CD14-positive monocyte (primary cell): ENCODE data around the gene SH3GLB1. TPM values are rescaled to one million over a fixed set of nuclear protein-coding genes. Genes with fewer than 3 reads are reported as not detected.
"Not testable (repeated sequence)": the region's sequence is repeated elsewhere in the genome, so short reads cannot be mapped to it uniquely, and the experiment has no call there.

Experiments used
- DNase-seq, 3 donors: peaks; one replicate each; pipeline ENCODE4 v3.0.0-alpha.2; 2011 to 2022
- H2AFZ ChIP-seq: 2 replicates; pipeline ENCODE4 v1.6.0; 2012; ENCODE audit warnings: mild to moderate bottlenecking, low read depth, low read length, inconsistent platforms; ENCODE audit not compliant: insufficient read depth, poor library complexity, severe bottlenecking
- H3K27ac ChIP-seq, 2 donors: 1 replicate in 1 of 2; 2 replicates in 1 of 2; pipeline ENCODE4 v1.5.1; 2012 to 2013; ENCODE audit warnings: low read length in 2 of 2, control low read depth in 1 of 2, inconsistent platforms in 1 of 2, low read depth in 1 of 2, mild to moderate bottlenecking in 1 of 2
- H3K27me3 ChIP-seq, 2 donors: one replicate each; pipeline versions ENCODE4 v1.6.0 to v1.6.1; 2011 to 2013; ENCODE audit warnings: low read length in 2 of 2; ENCODE audit not compliant: control insufficient read depth in 2 of 2, insufficient read depth in 2 of 2
- H3K36me3 ChIP-seq, 2 donors: replicated peaks in 1 of 2; 1 replicate in 1 of 2; 2 replicates in 1 of 2; pipeline versions ENCODE4 v1.5.1 to v1.6.1; 2012 to 2013; ENCODE audit warnings: low read length in 2 of 2, control low read depth in 1 of 2, inconsistent platforms in 1 of 2, mild to moderate bottlenecking in 1 of 2; ENCODE audit not compliant: insufficient read depth in 2 of 2, control insufficient read depth in 1 of 2
- H3K4me1 ChIP-seq, 2 donors: 1 replicate in 1 of 2; 2 replicates in 1 of 2; pipeline versions ENCODE4 v1.5.1 to v1.6.1; 2012 to 2013; ENCODE audit warnings: low read length in 2 of 2, control low read depth in 1 of 2, inconsistent platforms in 1 of 2, mild to moderate bottlenecking in 1 of 2, moderate library complexity in 1 of 2; ENCODE audit not compliant: insufficient read depth in 2 of 2, control insufficient read depth in 1 of 2
- H3K4me2 ChIP-seq: replicated peaks from 2 replicates; pipeline ENCODE3; 2012; ENCODE audit warnings: low read length, moderate library complexity, mild to moderate bottlenecking; ENCODE audit not compliant: poor library complexity, severe bottlenecking; ENCODE audit errors: extremely low read depth
- H3K4me3 ChIP-seq, 3 experiments: fragments of 200-600 bp in 1 of 3; sonication (generic) in 1 of 3; replicated peaks in 1 of 3; 1 replicate in 2 of 3; 2 replicates in 1 of 3; pipeline ENCODE4 v1.5.1; 2011 to 2013; ENCODE audit warnings: low read length in 3 of 3, mild to moderate bottlenecking in 3 of 3, control low read depth in 2 of 3, low read depth in 2 of 3, inconsistent platforms in 1 of 3, moderate library complexity in 1 of 3
- H3K79me2 ChIP-seq: 2 replicates; pipeline ENCODE4 v1.6.0; 2012; ENCODE audit warnings: mild to moderate bottlenecking, control low read depth, inconsistent platforms, low read length, moderate library complexity; ENCODE audit not compliant: insufficient read depth
- H3K9ac ChIP-seq: 2 replicates; pipeline ENCODE4 v1.6.0; 2017; ENCODE audit warnings: low read length, mild to moderate bottlenecking; ENCODE audit not compliant: insufficient read depth, poor library complexity, severe bottlenecking
- H3K9me3 ChIP-seq, 2 donors: replicated peaks in 1 of 2; 1 replicate in 1 of 2; 2 replicates in 1 of 2; pipeline versions ENCODE4 v1.5.1 to v1.6.1; 2012 to 2013; ENCODE audit warnings: low read length in 2 of 2, control low read depth in 1 of 2; ENCODE audit not compliant: control insufficient read depth in 1 of 2, insufficient read depth in 1 of 2
- H4K20me1 ChIP-seq: 2 replicates; pipeline ENCODE4 v1.6.0; 2012; ENCODE audit warnings: mild to moderate bottlenecking, low read length, control low read depth, moderate library complexity; ENCODE audit not compliant: insufficient read depth
- H3K27ac Mint-ChIP-seq, 7 donors: one replicate each; pipeline ENCODE4 v1.8.0; 2020; ENCODE audit warnings: mild to moderate bottlenecking in 7 of 7, mixed read lengths in 7 of 7, moderate library complexity in 6 of 7, inconsistent platforms in 2 of 7
- H3K27me3 Mint-ChIP-seq, 3 donors: one replicate each; pipeline ENCODE4 v1.8.0; 2021 to 2022; ENCODE audit warnings: low read depth in 3 of 3, mild to moderate bottlenecking in 3 of 3, mixed read lengths in 3 of 3, moderate library complexity in 3 of 3, inconsistent platforms in 1 of 3
- H3K36me3 Mint-ChIP-seq, 2 donors: one replicate each; pipeline ENCODE4 v1.8.0; 2020; ENCODE audit warnings: mixed read lengths in 2 of 2, inconsistent platforms in 1 of 2, mild to moderate bottlenecking in 1 of 2
- H3K4me1 Mint-ChIP-seq: one replicate; pipeline ENCODE4 v1.8.0; 2020; ENCODE audit warnings: mild to moderate bottlenecking, mixed read lengths
- H3K4me3 Mint-ChIP-seq, 2 donors: one replicate each; pipeline ENCODE4 v1.8.0; 2020; ENCODE audit warnings: mild to moderate bottlenecking in 2 of 2, mixed read lengths in 2 of 2, moderate library complexity in 1 of 2
- H3K9me3 Mint-ChIP-seq, 7 donors: one replicate each; pipeline ENCODE4 v1.8.0; 2020 to 2022; ENCODE audit warnings: mixed read lengths in 7 of 7, mild to moderate bottlenecking in 6 of 7, moderate library complexity in 6 of 7, inconsistent platforms in 2 of 7
- CTCF ChIP-seq: fragments of 200-600 bp; IDR thresholded peaks from one replicate; pipeline ENCODE4 v1.8.0; 2022; ENCODE audit warnings: antibody characterized with exemption, mild to moderate bottlenecking
- WGBS: methylation state at CpG from one replicate; pipeline ENCODE4 v1.1.5; 2013; ENCODE audit warnings: missing lambda C conversion rate; ENCODE audit not compliant: insufficient coverage; 5-methylcytosine and 5-hydroxymethylcytosine counted together
- intact Hi-C, 2 donors: fragments of 100-400 bp; cut with micrococcal nuclease; formaldehyde crosslinking; loops; one replicate each; pipeline versions ENCODE4 v1.15.0 to v1.15.1; 2023
- polyA minus RNA-seq: library from RNA; depleted of rRNA, polyadenylated mRNA; stranded (reverse); fragments of >200 nt; gene quantifications from 2 replicates; pipeline ENCODE4 v1.2.3, GENCODE V29; 2012
- polyA plus RNA-seq, 3 donors: library from polyadenylated mRNA; depleted of rRNA in 1 of 3; unstranded in 2 of 3; stranded (reverse) in 1 of 3; fragments of 300-500 nt in 2 of 3; fragments of >200 nt in 1 of 3; fragmentation: Illumina TruSeq in 2 of 3; gene quantifications; 1 replicate in 2 of 3; 2 replicates in 1 of 3; pipeline ENCODE4 v1.2.3, GENCODE V29; 2012 to 2021
- total RNA-seq, 12 experiments: library from RNA in 1 of 12; stranded (reverse) in 1 of 12; fragments of 120-200 nt in 1 of 12; gene quantifications; one replicate each; pipeline ENCODE4 v1.2.4 and lab custom pipeline; 2013 to 2026; ENCODE audit warnings: mixed read lengths in 6 of 12, inconsistent platforms in 1 of 12

The SH3GLB1 gene
- total RNA-seq (2013) = 53.9 TPM
- polyA plus RNA-seq = 10 to 100 TPM; 21.9 to 92.3 (median 75.8) TPM
- 12.6 and 17.4 TPM in 2 replicates for polyA minus RNA-seq
- 94.7 to 219 (median 133) reads per million in 11 experiments for total RNA-seq (lab: John Stamatoyannopoulos, UW)

- peak within 1 kb of the TSS; percentile 55 to 95 (median 68) for H3K4me3 ChIP-seq
- H3K4me1 Mint-ChIP-seq = peaks cover 37% of the 10 kb centered on the region
- H3K36me3 Mint-ChIP-seq = peaks cover 0 to 7% of the 10 kb centered on the region in 2 donors
- H3K4me3 Mint-ChIP-seq = peak within 1 kb of the TSS; percentile 99 to 100
- under 1% methylated on average over 71 of the region's 71 CpGs for WGBS
- peaks cover 0 to 2% (median 0%) of the 10 kb centered on the region in 7 donors for H3K9me3 Mint-ChIP-seq
- H2AFZ ChIP-seq = peak within 1 kb of the TSS; percentile 95
- DNase-seq = peak; percentile 78 to 83 (median 79)
- H3K4me1 ChIP-seq = peaks cover 26 to 32% of the 10 kb centered on the region in 2 donors
- intact Hi-C loops = loop anchor here (2.0 to 10.0 kb wide), 3 partner anchors 70 to 213 kb away; partner anchors contain the start of genes HS2ST1 (in 1 of the 2) and SELENOF (in 1 of the 2)
- no peaks in the 10 kb centered on the region for H3K9me3 ChIP-seq
- peaks cover 39% of the 10 kb centered on the region for H4K20me1 ChIP-seq
- H3K4me2 ChIP-seq = peak within 1 kb of the TSS; percentile 95
- peak; percentile 98 for TF ChIP-seq CTCF
- H3K79me2 ChIP-seq = peaks cover 43% of the 10 kb centered on the region
- H3K36me3 ChIP-seq = no peaks in the 10 kb centered on the region
- H3K27me3 ChIP-seq = no peaks in the 10 kb centered on the region
- H3K9ac ChIP-seq = peak within 1 kb of the TSS; percentile 95
- peak within 1 kb of the TSS; percentile 98 to 100 (median 99) for H3K27ac Mint-ChIP-seq
- H3K27ac ChIP-seq = peak within 1 kb of the TSS; percentile 95 to 98
- peaks cover 0 to 3% (median 0%) of the 10 kb centered on the region in 3 donors for H3K27me3 Mint-ChIP-seq
These were observed at the start of gene SH3GLB1 for GRCh38 chr1:86704458-86704971. Gene SH3GLB1, plus strand, starts transcription at chr1:86704576. Its CDS starts 324 bp downstream, at chr1:86704900.

- H3K4me1 Mint-ChIP-seq, H3K4me3 ChIP-seq, H3K79me2 ChIP-seq, H3K4me1 ChIP-seq, DNase-seq, H3K9ac ChIP-seq, H3K27me3 Mint-ChIP-seq, intact Hi-C loops, H3K4me3 Mint-ChIP-seq, H3K9me3 ChIP-seq, H2AFZ ChIP-seq, H3K36me3 ChIP-seq, H3K27ac Mint-ChIP-seq, H3K4me2 ChIP-seq, H4K20me1 ChIP-seq, H3K27me3 ChIP-seq, H3K36me3 Mint-ChIP-seq, H3K27ac ChIP-seq: not testable (repeated sequence)
- H3K9me3 Mint-ChIP-seq = peaks cover 3 to 23% (median 10%) of the 10 kb centered on the region in 7 donors
- 100% methylated on average over 4 of the region's 7 CpGs for WGBS
These were observed 46.0 kb upstream of the SH3GLB1 start for GRCh38 chr1:86658381-86658780.
